H54 (cell line): Measurements from ENCODE around the gene DEPDC7.
"Not testable (repeated sequence)": the region's sequence is repeated elsewhere in the genome, so short reads cannot be mapped to it uniquely, and the experiment has no call there.

Experiments
- DNase-seq: peaks from one replicate; pipeline ENCODE4 v3.0.0; 2011; ENCODE audit warnings: low spot score, mixed read lengths; ENCODE audit not compliant: insufficient read length
- FAIRE-seq: peaks from 3 replicates; lab custom pipeline; 2011; peaks lifted over from hg19 to GRCh38; lab: Jason Lieb, UNC
- POLR2A ChIP-seq: IDR thresholded peaks from 2 replicates; pipeline ENCODE4 v1.6.1; 2011; ENCODE audit warnings: low read depth, mild to moderate bottlenecking, low read length

The DEPDC7 gene

GRCh38 chr11:33015621-33016551, at the start of gene DEPDC7:
DEPDC7 (plus strand) TSS chr11:33015878; CDS start chr11:33015956, 78 bp downstream.
- TF ChIP-seq POLR2A = peak; percentile 93
- DNase-seq = peak; percentile 86
- FAIRE-seq = peak; percentile 66

GRCh38 chr11:32968541-32968940, 47.1 kb upstream of the DEPDC7 start:
- FAIRE-seq = peak; percentile 23
- no peak for TF ChIP-seq POLR2A
- DNase-seq = no peak

GRCh38 chr11:32972233-32972632, 43.4 kb upstream of the DEPDC7 start:
- not testable (repeated sequence) for FAIRE-seq, DNase-seq

- DNase-seq = no peak
- no peak for TF ChIP-seq POLR2A
- FAIRE-seq = no peak
These were observed 42.9 kb upstream of the DEPDC7 start for GRCh38 chr11:32972781-32973180.

GRCh38 chr11:32982626-32983025, 33.1 kb upstream of the DEPDC7 start:
- DNase-seq (no peak), FAIRE-seq (no peak)
- TF ChIP-seq POLR2A = no peak

GRCh38 chr11:32983506-32983905, 32.2 kb upstream of the DEPDC7 start:
- TF ChIP-seq POLR2A = no peak
- FAIRE-seq = no peak
- no peak for DNase-seq

GRCh38 chr11:32985600-32985999, 30.1 kb upstream of the DEPDC7 start:
- TF ChIP-seq POLR2A = no peak
- FAIRE-seq (no peak), DNase-seq (no peak)

DNA sequence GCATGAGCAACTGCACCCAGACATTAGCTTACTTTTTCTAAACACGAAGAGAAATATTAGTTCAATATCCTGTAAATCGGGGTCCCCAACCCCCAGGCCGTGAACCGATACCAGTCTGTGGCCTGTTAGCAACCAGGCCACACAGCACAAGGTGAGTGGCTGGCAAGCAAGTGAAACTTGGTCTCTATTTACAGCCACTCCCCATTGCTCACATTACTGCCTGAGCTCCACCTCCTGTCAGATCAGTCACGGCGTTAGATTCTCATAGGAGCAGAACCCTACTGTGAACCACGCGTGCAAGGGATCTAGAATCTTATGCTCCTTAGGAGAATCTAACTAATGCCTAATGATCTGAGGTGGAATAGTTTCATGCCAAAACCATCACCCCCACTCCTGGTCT, 27.8 kb upstream of the DEPDC7 start:
- FAIRE-seq (no peak), DNase-seq (no peak)
- TF ChIP-seq POLR2A = no peak

- TF ChIP-seq POLR2A = no peak
- FAIRE-seq (no peak), DNase-seq (no peak)
These were observed 25.2 kb upstream of the DEPDC7 start for GRCh38 chr11:32990481-32990880.

GRCh38 chr11:32991427-32991826, 24.3 kb upstream of the DEPDC7 start:
- no peak for TF ChIP-seq POLR2A
- no peak for DNase-seq

GRCh38 chr11:32991898-32992297, 23.8 kb upstream of the DEPDC7 start:
- TF ChIP-seq POLR2A = no peak
- FAIRE-seq = no peak

More at GRCh38 chr11:32991427-32991826, 24.3 kb upstream of the DEPDC7 start:
- no peak for FAIRE-seq

GRCh38 chr11:33000181-33000580, 15.5 kb upstream of the DEPDC7 start:
- TF ChIP-seq POLR2A = no peak
- DNase-seq (no peak), FAIRE-seq (peak; percentile 82)

More at GRCh38 chr11:32991898-32992297, 23.8 kb upstream of the DEPDC7 start:
- DNase-seq = no peak

- no peak for FAIRE-seq
- no peak for TF ChIP-seq POLR2A
- DNase-seq = no peak
These were observed 14.4 kb upstream of the DEPDC7 start for GRCh38 chr11:33001281-33001680.

GRCh38 chr11:33001751-33002542, 13.7 kb upstream of the DEPDC7 start:
- DNase-seq (no peak), FAIRE-seq (no peak)
- TF ChIP-seq POLR2A = no peak
